RWPE1 (cell line): ENCODE data around the gene SHKBP1.

Source experiments
- CTCF ChIA-PET: fragments of 350-600 bp; sonication (Branson Sonifier 250); formaldehyde crosslinking; extraction: SDS; loops from one replicate; lab custom pipeline; 2021; lab: Yijun Ruan, JAX
- POLR2A ChIA-PET: fragments of 400-600 bp; formaldehyde crosslinking; extraction: SDS; loops from one replicate; lab custom pipeline; 2020; ENCODE audit warnings: antibody characterized with exemption; ENCODE audit not compliant: low non-redundant PET; lab: Yijun Ruan, JAX
- DNase-seq: peaks from one replicate; pipeline ENCODE4 v3.0.0; 2012; ENCODE audit warnings: low spot score
- H3K27ac ChIP-seq: fragments of 450-650 bp; 2 replicates; pipeline ENCODE4 v1.5.1; 2017
- CTCF ChIP-seq: fragments of 450-650 bp; conservative IDR thresholded peaks from 2 replicates; pipeline ENCODE4 v1.5.1; 2017; ENCODE audit warnings: low read depth, mild to moderate bottlenecking

Gene SHKBP1, protein sequence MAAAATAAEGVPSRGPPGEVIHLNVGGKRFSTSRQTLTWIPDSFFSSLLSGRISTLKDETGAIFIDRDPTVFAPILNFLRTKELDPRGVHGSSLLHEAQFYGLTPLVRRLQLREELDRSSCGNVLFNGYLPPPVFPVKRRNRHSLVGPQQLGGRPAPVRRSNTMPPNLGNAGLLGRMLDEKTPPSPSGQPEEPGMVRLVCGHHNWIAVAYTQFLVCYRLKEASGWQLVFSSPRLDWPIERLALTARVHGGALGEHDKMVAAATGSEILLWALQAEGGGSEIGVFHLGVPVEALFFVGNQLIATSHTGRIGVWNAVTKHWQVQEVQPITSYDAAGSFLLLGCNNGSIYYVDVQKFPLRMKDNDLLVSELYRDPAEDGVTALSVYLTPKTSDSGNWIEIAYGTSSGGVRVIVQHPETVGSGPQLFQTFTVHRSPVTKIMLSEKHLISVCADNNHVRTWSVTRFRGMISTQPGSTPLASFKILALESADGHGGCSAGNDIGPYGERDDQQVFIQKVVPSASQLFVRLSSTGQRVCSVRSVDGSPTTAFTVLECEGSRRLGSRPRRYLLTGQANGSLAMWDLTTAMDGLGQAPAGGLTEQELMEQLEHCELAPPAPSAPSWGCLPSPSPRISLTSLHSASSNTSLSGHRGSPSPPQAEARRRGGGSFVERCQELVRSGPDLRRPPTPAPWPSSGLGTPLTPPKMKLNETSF

DNA sequence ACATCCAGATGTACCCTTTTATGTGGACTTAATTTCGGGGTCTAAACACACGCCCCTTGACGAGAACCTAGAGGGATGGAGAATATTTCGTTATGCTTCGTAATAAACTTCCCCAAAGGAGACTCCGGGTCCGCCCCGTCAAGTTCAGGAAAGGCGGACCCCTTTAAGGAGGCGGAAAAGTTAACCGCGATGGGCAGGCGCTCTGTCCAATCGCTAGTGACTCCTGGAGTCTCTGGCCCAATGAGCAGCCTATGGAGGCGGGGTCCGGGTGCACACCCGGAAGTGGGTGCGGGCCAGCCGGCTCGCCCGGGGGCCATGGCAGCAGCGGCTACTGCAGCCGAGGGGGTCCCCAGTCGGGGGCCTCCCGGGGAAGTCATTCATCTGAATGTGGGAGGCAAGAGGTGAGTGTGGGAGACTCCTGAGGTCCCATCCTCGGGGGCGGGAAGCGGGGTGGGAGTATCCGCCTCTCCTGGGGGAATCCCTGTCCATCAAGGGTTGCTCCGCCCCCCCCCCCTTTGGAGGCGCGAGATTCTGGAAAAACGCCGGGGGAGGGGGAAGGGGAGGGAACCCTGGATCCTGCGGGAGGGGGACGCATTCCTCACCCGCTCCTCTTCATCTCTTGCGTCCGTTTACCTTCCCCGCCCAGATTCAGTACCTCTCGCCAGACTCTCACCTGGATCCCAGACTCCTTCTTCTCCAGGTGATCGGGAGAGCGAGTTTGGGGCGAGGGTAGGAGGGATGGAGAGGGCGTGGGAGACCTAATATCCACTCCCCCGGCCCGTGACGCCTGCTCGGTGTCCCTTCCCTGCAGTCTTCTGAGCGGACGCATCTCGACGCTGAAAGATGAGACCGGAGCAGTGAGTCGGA lies at the start of gene SHKBP1:
TSS of gene SHKBP1 (plus strand) at position 289 of the 867 bp plus-strand sequence. CDS start at position 316, 27 bp downstream.
- ChIA-PET POLR2A (no interaction called here), CTCF (no interaction called here)
- peak; percentile 99 for DNase-seq
- peak within 1 kb of the TSS; percentile 72 for H3K27ac ChIP-seq
- TF ChIP-seq CTCF = no peak

DNA sequence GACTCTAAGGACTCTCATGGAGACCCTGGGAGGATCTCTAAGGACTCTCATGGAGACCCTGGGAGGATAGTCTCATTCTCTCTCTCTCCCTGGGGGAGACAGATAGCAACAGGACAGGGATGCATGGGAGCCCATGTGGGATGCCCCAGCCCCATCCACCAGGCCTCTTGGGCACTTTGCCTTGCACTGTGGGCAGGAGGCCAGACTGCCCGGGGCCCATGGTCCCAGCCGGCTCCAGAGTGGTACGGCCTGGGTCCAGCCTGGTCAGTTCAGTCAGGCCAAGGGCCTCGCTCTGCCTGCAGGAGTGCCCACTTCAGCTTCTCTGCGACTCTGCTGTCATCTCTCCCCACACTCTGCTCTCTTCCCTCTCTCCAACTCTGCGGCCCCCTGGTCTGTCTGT lies 48.6 kb upstream of the SHKBP1 start:
- ChIA-PET POLR2A (no interaction called here), CTCF (no interaction called here)
- no peak for DNase-seq
- no peak overlapping the region for H3K27ac ChIP-seq
- no peak for TF ChIP-seq CTCF

- ChIA-PET POLR2A (no interaction called here), CTCF (interaction anchor here (0.6 to 0.7 kb wide), 3 partner anchors 12 to 1413 kb away, joined by 3 to 6 read pairs (median 5); no protein-coding TSS in a partner anchor)
- TF ChIP-seq CTCF = no peak
Observed at GRCh38 chr19:40528533-40529092, 48.1 kb upstream of the SHKBP1 start.

GRCh38 chr19:40529093-40529954 lies 47.3 kb upstream of the SHKBP1 start:
- no peak overlapping the region for H3K27ac ChIP-seq
- POLR2A ChIA-PET = no interaction called here
- CTCF ChIA-PET = interaction anchor here (0.6 to 0.7 kb wide), 6 partner anchors 12 to 1414 kb away, joined by 3 to 6 read pairs (median 4); no protein-coding TSS in a partner anchor
- DNase-seq = peak; percentile 96
- TF ChIP-seq CTCF = peak; percentile 91

More at GRCh38 chr19:40528533-40529092, 48.1 kb upstream of the SHKBP1 start:
- no peak overlapping the region for H3K27ac ChIP-seq
- no peak for DNase-seq

- no peak overlapping the region for H3K27ac ChIP-seq
- ChIA-PET CTCF (interaction anchor here (0.6 to 0.7 kb wide), 3 partner anchors 104 to 133 kb away, joined by 3 to 4 read pairs (median 3); no protein-coding TSS in a partner anchor), POLR2A (no interaction called here)
- no peak for DNase-seq
- peak; percentile 22; the same call in 1 of the 2 replicates for TF ChIP-seq CTCF
Observed at GRCh38 chr19:40530091-40530901, 46.4 kb upstream of the SHKBP1 start.
